K562 (cell line): Measurements from ENCODE around the gene CNIH4. TPM values are rescaled to one million over a fixed set of nuclear protein-coding genes. Genes with fewer than 3 reads are reported as not detected.
A peak's percentile ranks its signal among the peaks of the same experiment; 100 is the strongest.

Experiments used
- ELK1 ChIP-seq: sonication (generic); formaldehyde crosslinking; IDR thresholded peaks from 2 replicates; pipeline ENCODE4 v1.8.1; 2022; ENCODE audit warnings: missing genetic modification reagents
- HDAC2 ChIP-seq: fragments of 450-650 bp; IDR thresholded peaks from 2 replicates; pipeline ENCODE4 v1.6.1; 2016; ENCODE audit warnings: mild to moderate bottlenecking
- KLF16 ChIP-seq: IDR thresholded peaks from 2 replicates; pipeline ENCODE4 v1.6.1; 2016; ENCODE audit warnings: antibody characterized with exemption
- MAZ ChIP-seq, 2 experiments: fragments of 450-650 bp in 1 of 2; sonication (generic) in 1 of 2; formaldehyde crosslinking; IDR thresholded peaks in 1 of 2; conservative IDR thresholded peaks in 1 of 2; 2 replicates each; pipeline versions ENCODE4 v1.4.0 to v1.5.0; 2020; ENCODE audit warnings: mild to moderate bottlenecking in 1 of 2, missing genetic modification reagents in 1 of 2
- PBX2 ChIP-seq, 2 experiments: IDR thresholded peaks in 1 of 2; conservative IDR thresholded peaks in 1 of 2; 2 replicates each; pipeline ENCODE4 v1.6.1; 2016; ENCODE audit warnings: low read depth in 2 of 2, mild to moderate bottlenecking in 1 of 2, missing compliant biosample characterization in 1 of 2, missing genetic modification characterization in 1 of 2, moderate library complexity in 1 of 2
- POLR2A ChIP-seq: fragments of 450-650 bp; conservative IDR thresholded peaks from 2 replicates; pipeline ENCODE4 v1.6.1; 2016
- PYGO2 ChIP-seq: fragments of 450-650 bp; IDR thresholded peaks from 2 replicates; pipeline ENCODE4 v1.6.1; 2016; ENCODE audit warnings: mild to moderate bottlenecking, missing genetic modification characterization, moderate library complexity, missing compliant biosample characterization
- RBM22 ChIP-seq: fragments of 200-400 bp; formaldehyde crosslinking; IDR thresholded peaks from 2 replicates; pipeline ENCODE4 v1.6.1; 2018; ENCODE audit warnings: low read length, low read depth; ENCODE audit not compliant: poor library complexity, severe bottlenecking
- SIRT6 ChIP-seq: IDR thresholded peaks from one replicate; pipeline ENCODE4 v1.6.1; 2012; ENCODE audit warnings: low read depth, mild to moderate bottlenecking, control low read depth, inconsistent platforms, low read length, moderate library complexity
- SNIP1 ChIP-seq: fragments of 450-650 bp; IDR thresholded peaks from 2 replicates; pipeline ENCODE4 v1.7.1; 2017; ENCODE audit warnings: low read depth, mild to moderate bottlenecking
- TAF1 ChIP-seq: IDR thresholded peaks from 2 replicates; pipeline ENCODE4 v1.6.1; 2011; ENCODE audit warnings: mild to moderate bottlenecking, low read length, moderate library complexity; ENCODE audit not compliant: insufficient read depth, control insufficient read depth, severe bottlenecking; ENCODE audit errors: extremely low read depth
- TBP ChIP-seq: optimal IDR thresholded peaks from 2 replicates; pipeline ENCODE3; 2011; ENCODE audit warnings: low read depth, low read length, improper control_type of control experiment
- TRIM28 ChIP-seq: fragments of 450-650 bp; IDR thresholded peaks from 2 replicates; pipeline ENCODE4 v1.6.1; 2017
- U2AF2 ChIP-seq: fragments of 200-400 bp; formaldehyde crosslinking; optimal IDR thresholded peaks from 2 replicates; pipeline ENCODE3; 2017; ENCODE audit warnings: low read depth, mild to moderate bottlenecking, low read length
- ZEB2 ChIP-seq: fragments of 450-650 bp; IDR thresholded peaks from 2 replicates; pipeline ENCODE4 v1.6.1; 2016
- ZFX ChIP-seq: sonication (generic); formaldehyde crosslinking; IDR thresholded peaks from 2 replicates; pipeline ENCODE4 v1.8.0; 2022; ENCODE audit warnings: mild to moderate bottlenecking, missing genetic modification reagents, moderate library complexity
- ZKSCAN3 ChIP-seq: fragments of 250-450 bp; sonication (Bioruptor Pico); IDR thresholded peaks from 2 replicates; pipeline ENCODE4 v1.4.0; 2020
- ZNF121 ChIP-seq: sonication (generic); formaldehyde crosslinking; conservative IDR thresholded peaks from 2 replicates; pipeline ENCODE4 v1.8.0; 2022; ENCODE audit warnings: missing genetic modification reagents
- ZNF217 ChIP-seq: sonication (generic); formaldehyde crosslinking; IDR thresholded peaks from 2 replicates; pipeline ENCODE4 v1.8.0; 2022; ENCODE audit warnings: mild to moderate bottlenecking, missing genetic modification reagents
- ZNF263 ChIP-seq: sonication (generic); formaldehyde crosslinking; IDR thresholded peaks from 2 replicates; pipeline ENCODE4 v1.8.0; 2022; ENCODE audit warnings: mild to moderate bottlenecking, missing genetic modification reagents, borderline replicate concordance
- ZNF311 ChIP-seq: fragments of 250-450 bp; sonication (Bioruptor Pico); IDR thresholded peaks from 2 replicates; pipeline ENCODE4 v1.4.0; 2020; ENCODE audit warnings: mild to moderate bottlenecking, moderate library complexity
- ZNF431 ChIP-seq: sonication (generic); formaldehyde crosslinking; IDR thresholded peaks from 2 replicates; pipeline ENCODE4 v1.8.0; 2022; ENCODE audit warnings: mild to moderate bottlenecking, missing genetic modification reagents
- ZNF584 ChIP-seq: fragments of 200-800 bp; sonication (Bioruptor generic); IDR thresholded peaks from 2 replicates; pipeline ENCODE4 v1.6.1; 2016; ENCODE audit warnings: low read depth, mild to moderate bottlenecking, missing genetic modification characterization, missing compliant biosample characterization
- ZNF589 ChIP-seq: fragments of 200-800 bp; sonication (Bioruptor generic); IDR thresholded peaks from 2 replicates; pipeline ENCODE4 v1.6.1; 2016; ENCODE audit warnings: low read depth, missing genetic modification characterization, missing compliant biosample characterization
- ZNF77 ChIP-seq: fragments of 250-450 bp; sonication (Bioruptor Pico); IDR thresholded peaks from 2 replicates; pipeline ENCODE4 v1.5.0; 2020
- polyA plus RNA-seq, 8 experiments: library from polyadenylated mRNA; depleted of rRNA in 4 of 8; stranded (reverse) in 5 of 8; unstranded in 3 of 8; fragments of >200 nt; fragmentation: Nextera tagmentation in 2 of 8; fragmentation: Illumina TruSeq in 1 of 8; extraction: Ambion mirVana in 2 of 8; extraction: Trizol in 1 of 8; gene quantifications; 2 replicates each; pipeline versions ENCODE4 v1.2.1 to v1.2.3, GENCODE V29; 2011 to 2014; ENCODE audit warnings: inconsistent platforms in 1 of 8, missing spikeins in 1 of 8
- total RNA-seq, 7 experiments: library from RNA; depleted of rRNA in 6 of 7; stranded (reverse); fragments of >200 nt in 6 of 7; fragmentation: Illumina TruSeq in 2 of 7; extraction: Trizol in 2 of 7; gene quantifications; 2 replicates each; pipeline versions ENCODE4 v1.2.1 to v1.2.3, GENCODE V29; 2011 to 2021; ENCODE audit warnings: low replicate concordance in 1 of 7

CNIH4 gene
- total and polyA plus RNA-seq, 9 of the 15 experiments (the other 6 are each of a cell fraction or from before 2014, with no cell fraction given), result 41.3 to 266 (median 61.1) TPM

DNA sequence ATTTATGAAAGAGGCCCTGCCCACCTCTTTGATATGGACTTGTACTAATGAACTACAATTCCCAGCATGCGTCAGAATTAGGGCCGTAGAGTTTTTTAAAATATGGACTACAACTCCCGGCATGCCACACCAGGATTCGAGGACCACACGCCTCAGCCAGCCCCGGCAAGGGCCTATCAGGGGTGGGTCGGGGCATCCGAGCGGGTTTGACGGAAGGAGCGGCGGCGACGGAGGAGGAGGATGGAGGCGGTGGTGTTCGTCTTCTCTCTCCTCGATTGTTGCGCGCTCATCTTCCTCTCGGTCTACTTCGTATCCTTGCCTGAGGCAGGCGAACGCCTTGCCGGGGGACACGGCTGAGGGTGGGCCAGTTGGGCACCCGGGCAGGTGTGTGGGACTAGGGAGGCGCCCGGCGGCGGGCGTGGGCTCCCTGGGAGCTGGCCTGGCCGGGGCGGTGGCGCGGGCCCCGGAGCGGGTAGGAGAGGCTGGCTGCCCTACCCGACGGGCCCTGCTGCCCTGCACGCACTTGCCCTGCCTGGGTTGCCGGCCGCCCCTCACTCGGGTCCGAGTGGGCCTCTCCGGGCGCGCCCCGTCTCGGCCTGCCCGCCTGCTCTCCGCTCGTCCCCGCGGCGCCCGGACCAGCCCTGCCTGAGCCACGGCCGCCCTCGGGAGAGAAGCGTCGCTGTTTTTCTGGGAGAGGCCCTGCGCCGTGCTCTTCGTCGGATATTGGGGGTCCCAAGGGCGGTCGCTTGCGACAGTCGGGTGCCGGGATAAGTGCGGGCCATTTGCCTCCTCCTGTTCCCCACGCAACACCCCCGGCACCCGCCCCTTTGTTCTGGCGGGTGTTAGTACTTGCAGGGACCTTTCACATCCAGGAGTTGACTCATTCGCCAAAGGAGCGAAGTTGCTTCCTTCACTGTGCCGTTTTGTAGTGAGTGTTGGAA lies at the start of gene CNIH4 (continued):
- TF ChIP-seq SIRT6 (no peak), KLF16 (no peak), MAZ (CRISPR knock-in tag; conservative IDR thresholded peaks at IDR 0.05 in 1 of 2, IDR thresholded peaks at IDR 0.05 in 1 of 2) (peak in 1 of 2 experiments; percentile 54), ZEB2 (0 out of 2 replicates have a peak, but pooled peaks have one; percentile 18), TRIM28 (no peak), ZNF584 (CRISPR knock-in tag) (no peak), ZNF217 (no peak), ZFX (CRISPR knock-in tag) (peak; percentile 96), SNIP1 (no peak), PBX2 (CRISPR knock-in tag; IDR thresholded peaks at IDR 0.05; ENCODE audit: low read depth) (no peak), PBX2 (tag; conservative IDR thresholded peaks at IDR 0.05; ENCODE audit: low read depth) (0 out of 2 replicates have a peak, but pooled peaks have one; percentile 20), ZNF121 (CRISPR knock-in tag) (no peak), U2AF2 (no peak), ZNF589 (CRISPR knock-in tag) (no peak), ZNF311 (CRISPR knock-in tag) (no peak), ZNF431 (no peak; the same call in 1 of the 2 replicates), TBP (peak; percentile 71), ZNF77 (no peak), ZKSCAN3 (no peak), TAF1 (peak; percentile 57), RBM22 (no peak), HDAC2 (peak; percentile 35; the same call in 1 of the 2 replicates), ZNF263 (CRISPR knock-in tag) (peak; percentile 51; the same call in 1 of the 2 replicates), PYGO2 (no peak), POLR2A (peak; percentile 84), ELK1 (CRISPR knock-in tag) (no peak)
